Erythroblast (primary cell): ENCODE results near the gene BRF1.

Experiments
- GATA1 ChIP-seq: IDR thresholded peaks from 2 replicates; pipeline ENCODE4 v1.6.1; 2011; ENCODE audit warnings: low read depth, mild to moderate bottlenecking, control low read depth, low read length, moderate library complexity
- POLR2A ChIP-seq: IDR thresholded peaks from 2 replicates; pipeline ENCODE4 v1.6.1; 2011; ENCODE audit warnings: mild to moderate bottlenecking, low read length

GRCh38 chr14:105333020-105333490, 32.3 kb upstream of the BRF1 start:
- TF ChIP-seq POLR2A (no peak), GATA1 (no peak)
